HG02763 (cell line): ENCODE data around the gene BRIX1.
A peak's percentile ranks its signal among the peaks of the same experiment; 100 is the strongest.
"Not testable (repeated sequence)": the region's sequence is repeated elsewhere in the genome, so short reads cannot be mapped to it uniquely, and the experiment has no call there.

Source experiments
- ATAC-seq: cut with Tn5 transposase; IDR thresholded peaks from one replicate; pipeline ENCODE4 v1.9.1; 2021; ENCODE audit warnings: mild to moderate bottlenecking, moderate library complexity; ENCODE audit not compliant: unreplicated experiment

Gene BRIX1

DNA sequence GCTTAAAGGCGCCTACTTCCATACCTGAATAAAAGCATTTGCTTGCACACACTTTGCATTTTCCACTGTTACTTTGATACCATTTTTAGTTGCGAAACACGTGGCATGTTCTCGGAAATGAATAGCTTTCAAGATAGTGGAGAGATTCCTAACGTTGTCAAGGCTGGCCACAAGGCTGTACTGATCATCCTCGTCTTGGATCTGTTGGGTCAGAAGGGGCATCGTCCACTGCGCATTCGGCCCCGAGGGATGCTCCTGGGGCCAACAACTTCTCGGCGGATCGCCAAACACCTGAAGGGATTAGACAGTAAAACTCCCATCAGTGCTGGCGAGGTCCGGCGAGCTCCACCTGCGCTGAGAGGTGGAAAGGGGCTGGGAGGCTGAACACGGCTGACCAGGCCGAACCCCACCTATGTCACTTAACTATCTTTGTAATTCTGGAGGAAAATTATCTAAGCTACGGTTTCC, 806 bp upstream of the BRIX1 start:
- peak; percentile 5 for ATAC-seq

GRCh38 chr5:34915856-34916192, 313 bp downstream of the BRIX1 start:
- peak; percentile 13 for ATAC-seq

DNA sequence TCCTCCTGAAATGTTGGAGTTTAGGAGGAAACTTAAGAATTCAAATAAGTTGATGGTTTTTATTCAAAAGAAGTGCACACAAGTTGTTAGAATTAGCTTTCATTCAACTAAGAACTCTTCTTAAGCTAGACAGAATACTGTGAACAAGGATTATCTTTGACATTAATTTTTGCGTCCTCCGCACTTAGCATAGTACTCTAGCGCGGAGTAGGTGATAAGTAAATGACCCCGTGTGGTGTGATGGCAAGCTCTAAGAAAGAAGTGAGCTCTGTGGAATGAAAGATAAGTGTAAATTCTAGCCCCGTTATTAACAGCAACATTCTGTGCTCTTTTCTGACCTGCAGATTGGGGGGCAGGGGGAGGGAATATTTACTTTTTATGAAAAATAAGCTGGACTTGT, 1.0 kb downstream of the BRIX1 start:
- ATAC-seq = no peak

DNA sequence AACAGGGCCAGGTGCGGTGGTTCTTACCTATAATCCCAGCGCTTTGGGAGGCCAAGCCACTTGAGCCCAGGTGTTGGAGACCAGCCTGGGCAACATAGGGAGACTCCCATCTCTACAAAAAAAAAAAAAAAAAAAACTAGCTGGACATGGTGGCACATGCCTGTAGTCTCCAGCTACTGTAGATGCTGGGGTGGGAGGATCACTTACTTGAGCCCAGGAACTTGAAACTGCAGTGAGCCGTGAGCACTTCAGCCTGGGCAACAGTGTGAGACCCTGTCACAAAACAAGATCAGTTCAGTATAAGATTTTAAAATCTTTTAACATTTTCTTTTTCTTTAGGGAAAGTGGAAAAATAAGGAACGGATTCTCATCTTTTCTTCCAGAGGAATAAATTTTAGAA, 2.5 kb downstream of the BRIX1 start:
- ATAC-seq = no peak

DNA sequence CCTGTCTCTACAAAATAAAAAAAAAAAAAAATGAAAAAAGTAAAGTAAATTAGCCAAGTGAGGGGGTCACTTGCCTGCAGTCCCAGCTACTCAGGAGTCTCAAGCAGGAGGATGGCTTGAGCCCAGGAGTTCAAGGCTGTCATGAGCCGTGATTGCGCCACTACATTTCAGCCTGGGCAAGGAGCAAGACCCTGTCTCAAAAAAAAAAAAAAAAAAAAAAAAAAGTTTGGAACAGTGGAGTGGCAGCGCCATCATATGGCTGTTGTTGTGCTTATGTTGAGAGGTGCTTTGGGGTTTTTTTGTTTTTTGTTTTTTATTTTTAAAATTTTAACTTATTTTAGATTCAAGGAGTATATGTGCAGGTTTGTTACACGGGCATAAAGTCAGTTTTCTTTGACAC, 3.6 kb downstream of the BRIX1 start:
- ATAC-seq = no peak

DNA sequence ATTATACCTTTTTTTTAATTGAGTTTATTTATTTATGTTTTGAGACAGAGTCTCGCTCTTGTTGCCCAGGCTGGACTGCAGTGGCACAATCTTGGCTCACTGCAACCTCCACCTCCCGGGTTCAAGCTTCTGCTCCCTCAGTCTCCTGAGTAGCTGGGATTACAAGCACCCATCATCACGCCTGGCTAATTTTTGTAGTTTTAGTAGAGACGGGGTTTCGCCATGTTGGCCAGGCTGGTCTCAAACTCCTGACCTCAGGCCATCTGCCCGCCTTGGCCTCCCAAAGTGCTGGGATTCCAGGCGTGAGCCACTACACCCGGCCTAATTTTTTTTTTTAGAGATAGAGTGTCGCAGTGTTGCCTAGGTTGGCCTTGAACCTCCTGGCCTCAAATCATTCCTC, 7.7 kb downstream of the BRIX1 start:
- not testable (repeated sequence) for ATAC-seq

DNA sequence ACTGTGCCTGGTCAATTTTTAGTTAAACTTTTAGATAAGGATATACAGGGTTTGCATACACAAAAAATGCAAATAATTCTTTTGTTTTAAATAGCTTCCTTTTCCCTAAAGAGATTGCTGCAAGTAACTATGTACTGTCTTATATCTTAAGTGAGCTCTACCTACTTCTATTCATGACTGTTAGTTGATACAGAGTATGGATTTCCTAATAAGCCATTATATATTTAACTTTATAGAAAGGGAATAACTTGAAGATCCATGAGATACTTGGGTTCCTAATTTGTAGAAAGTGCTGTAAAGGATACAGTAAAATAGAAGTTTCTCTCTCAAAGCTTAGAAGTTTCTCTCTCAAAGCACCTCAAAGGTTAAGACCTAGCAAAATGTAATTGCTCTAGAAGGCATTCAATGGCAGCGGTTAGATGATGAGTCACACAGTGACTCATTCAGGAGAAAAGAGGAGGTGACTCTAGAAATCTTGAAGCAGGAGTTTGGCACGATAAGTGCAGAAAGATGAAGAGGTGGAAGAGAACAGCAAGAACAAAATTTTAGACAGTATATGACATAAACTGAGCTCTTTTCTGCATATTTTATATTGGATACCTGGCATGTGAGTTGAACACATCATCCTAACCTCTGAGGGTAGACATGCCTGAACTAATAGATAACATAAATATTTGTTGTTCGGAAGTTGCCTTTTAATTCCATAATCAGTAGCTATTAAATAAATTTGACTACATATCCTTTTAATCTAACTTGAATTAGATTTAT, 8.4 kb downstream of the BRIX1 start:
- ATAC-seq = peak; percentile 54

- ATAC-seq = no peak
Observed at GRCh38 chr5:34924462-34924765, 8.9 kb downstream of the BRIX1 start.

GRCh38 chr5:34926318-34926888, 10.9 kb downstream of the BRIX1 start:
- no peak for ATAC-seq

- no peak for ATAC-seq
Observed at GRCh38 chr5:34927785-34928184, 12.3 kb downstream of the BRIX1 start.

DNA sequence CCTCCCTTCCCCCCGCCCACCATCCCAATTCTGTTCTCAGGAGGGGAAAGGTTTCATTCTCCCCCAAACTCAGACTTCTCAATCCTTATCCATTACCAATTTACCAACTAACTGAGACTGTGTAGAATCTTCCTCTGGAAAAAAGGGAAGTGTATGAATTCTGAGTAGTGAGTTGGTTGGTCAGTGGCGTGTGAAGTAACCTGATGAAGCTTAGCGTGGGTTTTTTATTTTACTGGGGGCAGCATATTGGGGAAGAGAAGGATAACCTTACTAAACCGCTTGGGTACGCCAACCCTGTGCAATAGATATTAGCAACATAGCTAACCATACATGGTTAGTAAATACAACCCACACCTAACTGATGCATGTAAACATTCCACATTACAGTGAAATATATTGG, 12.8 kb downstream of the BRIX1 start:
- ATAC-seq = no peak

DNA sequence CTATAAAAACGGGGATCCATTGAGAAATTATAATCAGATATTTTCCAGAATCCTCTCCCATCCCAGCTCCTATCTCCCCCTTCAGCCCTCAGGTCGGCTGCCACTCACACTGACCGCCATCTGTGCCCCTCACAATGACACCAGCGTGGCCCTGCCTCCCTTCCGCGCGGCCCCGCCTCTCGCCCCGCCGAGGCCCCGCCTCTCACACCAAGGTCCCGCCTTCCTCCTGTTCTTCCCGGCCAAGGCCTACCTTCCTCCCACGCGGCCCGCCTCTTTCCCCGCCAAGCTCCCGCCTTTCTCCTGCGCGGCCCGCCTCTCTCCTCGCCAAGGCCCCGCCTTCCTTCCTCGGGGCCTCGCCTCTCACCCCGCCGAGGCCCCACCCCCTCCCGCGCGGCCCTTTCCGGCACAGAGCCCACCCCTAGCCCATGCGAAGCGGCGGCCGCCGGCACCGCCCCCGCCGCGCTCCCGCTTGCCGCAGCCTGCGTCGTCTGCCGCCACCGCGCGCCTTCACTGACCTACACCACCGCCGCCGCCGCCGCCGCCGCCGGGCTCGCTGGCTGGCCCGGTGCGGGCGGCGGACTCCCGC, 13.7 kb downstream of the BRIX1 start, which contains the start of gene DNAJC21:
DNAJC21 (plus strand) TSS at position 426 of the 586 bp plus-strand sequence. CDS start 261 bp downstream, outside the sequence.
- peak; percentile 89 for ATAC-seq

DNA sequence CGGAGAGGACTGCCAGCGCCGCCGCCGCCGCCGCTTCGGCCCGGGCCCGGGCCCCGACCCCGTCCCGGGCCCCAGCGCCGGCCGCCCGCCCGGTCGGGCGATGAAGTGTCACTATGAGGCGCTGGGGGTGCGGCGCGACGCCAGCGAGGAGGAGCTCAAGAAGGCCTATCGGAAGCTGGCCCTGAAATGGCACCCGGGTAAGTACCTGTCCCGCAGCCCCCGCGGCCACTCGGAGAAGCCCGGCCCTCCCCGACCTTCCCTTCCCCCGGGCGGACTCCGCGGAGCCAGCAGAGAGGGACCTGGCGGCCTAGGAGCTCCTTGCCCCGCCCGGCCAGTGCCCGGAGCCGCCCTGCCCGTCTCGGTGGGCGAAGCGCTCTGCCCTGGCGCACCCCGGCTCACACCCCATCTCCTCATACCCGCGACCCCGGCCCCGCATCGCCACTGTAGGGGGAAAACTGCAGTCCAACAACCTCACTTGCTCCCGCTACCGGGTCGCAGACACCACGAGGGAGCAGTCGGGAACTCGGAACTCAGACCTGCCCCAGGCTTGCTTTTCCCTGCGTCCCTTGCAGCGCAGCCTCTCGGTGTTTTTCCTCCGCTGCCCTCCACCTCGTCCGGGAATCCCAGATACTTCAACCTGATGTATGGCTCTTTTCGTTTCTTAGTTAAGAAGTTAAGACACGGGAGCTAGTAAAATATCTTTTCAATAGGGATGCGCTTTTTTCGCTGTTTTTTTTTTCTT, 14.4 kb downstream of the BRIX1 start:
- peak; percentile 71 for ATAC-seq

GRCh38 chr5:34930462-34930844, 14.9 kb downstream of the BRIX1 start:
- ATAC-seq = no peak

DNA sequence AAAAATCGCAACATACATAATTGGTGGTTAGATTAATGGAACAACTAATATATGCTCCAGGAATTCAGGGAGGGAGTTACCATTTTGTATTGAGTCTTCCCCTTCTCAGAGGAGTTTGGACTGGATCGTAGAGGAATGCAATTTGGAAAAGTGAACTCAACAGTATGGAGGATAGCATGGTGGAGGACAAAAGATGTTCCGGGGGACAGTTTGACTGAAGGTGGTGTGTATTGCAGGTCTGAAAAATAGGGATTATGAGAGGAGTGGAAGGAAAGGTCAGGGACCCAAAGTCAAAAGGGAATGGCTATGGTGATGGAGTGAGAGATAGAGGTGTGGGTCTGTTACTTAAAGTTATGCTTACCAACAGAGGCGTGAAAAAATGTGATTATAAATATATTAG, 15.4 kb downstream of the BRIX1 start:
- ATAC-seq = no peak

DNA sequence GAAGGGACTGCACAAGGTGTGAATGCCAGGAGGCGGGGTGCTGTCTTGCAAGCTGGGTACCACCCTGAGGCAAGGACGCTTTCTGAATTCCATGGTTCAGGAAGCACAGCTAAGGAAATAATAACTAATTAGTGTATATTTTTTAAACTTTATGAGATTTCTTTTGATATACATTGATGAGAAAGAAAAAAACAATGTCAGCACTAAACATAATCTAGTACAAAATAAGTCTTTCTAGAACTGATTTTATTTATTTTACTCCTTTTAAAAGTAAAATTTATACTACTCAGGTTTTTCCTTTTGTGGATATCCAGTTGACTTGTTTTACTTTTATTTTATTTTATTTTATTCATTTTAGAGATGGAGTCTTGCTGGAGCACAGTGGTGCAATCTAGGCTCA, 17.4 kb downstream of the BRIX1 start:
- no peak for ATAC-seq

DNA sequence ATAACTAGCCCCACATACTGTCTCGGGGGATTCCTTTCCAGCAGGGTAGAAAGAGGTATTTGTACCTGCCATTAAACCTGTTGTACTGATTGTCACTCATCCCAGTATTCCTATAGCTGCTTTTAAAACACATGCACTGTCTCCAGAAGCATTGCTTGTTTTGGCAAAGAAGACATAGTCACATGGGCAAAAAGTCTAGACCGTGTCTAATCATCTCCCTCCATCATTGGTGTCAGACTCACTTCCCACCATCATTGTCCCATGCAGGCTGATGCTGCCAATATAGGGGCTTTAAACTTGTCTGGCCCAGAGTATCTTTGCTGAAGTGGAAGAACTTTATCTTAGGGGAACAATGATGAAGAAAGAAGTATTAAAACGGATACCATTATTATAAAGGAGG, 26.4 kb downstream of the BRIX1 start:
- ATAC-seq = no peak

DNA sequence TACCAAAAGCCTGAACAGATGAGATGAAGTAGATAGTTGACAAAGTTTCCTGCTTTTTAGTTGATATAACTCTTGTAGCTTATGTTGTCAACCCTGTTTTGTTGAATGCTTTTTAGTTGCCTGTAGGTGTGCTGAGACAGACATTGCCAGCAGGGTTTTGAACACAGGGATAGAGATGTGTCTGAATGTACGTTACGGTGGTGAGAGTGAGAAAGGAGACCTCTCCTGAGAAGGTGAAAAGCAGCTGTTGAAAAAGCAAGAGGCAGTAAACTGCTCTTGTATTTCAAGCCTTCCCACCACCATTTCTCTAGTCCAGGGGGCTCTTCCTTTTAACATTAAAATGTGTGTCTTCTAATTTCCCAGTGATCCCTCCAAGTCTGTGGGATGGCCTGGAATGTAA, 28.5 kb downstream of the BRIX1 start:
- no peak for ATAC-seq

GRCh38 chr5:34944460-34945047, 29.0 kb downstream of the BRIX1 start:
- no peak for ATAC-seq

DNA sequence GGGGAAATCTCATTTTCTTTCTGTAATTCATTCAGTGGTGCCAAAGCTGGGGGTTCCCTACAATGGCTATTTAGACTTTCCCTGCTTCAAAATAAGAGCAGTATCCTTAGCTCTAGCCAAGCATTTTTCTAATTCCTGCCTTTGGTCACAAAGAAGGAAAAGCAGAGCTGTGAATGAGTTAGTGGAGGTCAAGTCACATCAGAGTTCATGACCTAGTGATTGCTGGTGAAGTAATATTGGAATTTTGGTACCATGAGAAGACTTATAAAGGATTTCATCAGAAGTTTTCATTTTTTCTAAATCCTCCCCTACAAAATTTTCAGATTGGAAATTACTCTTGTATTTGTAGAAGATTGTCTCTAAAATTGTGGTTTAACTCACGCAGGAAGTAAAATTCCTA, 41.8 kb downstream of the BRIX1 start:
- no peak for ATAC-seq
